CD4-positive, CD25-positive, alpha-beta regulatory T cell (primary cell): ENCODE measurements around the gene PODXL. TPM values are rescaled to one million over a fixed set of nuclear protein-coding genes. Genes with fewer than 3 reads are reported as not detected.
A peak's percentile ranks its signal among the peaks of the same experiment; 100 is the strongest.

Experiments
- ATAC-seq, 2 donors: fragments of 150-1000 bp; cut with Tn5 transposase; one replicate each; pipeline ENCODE4 v1.10.0; 2021; ENCODE audit warnings: low read depth in 2 of 2, moderate number of reproducible peaks in 2 of 2, moderate library complexity in 1 of 2
- DNase-seq, 3 donors: peaks; one replicate each; pipeline versions ENCODE4 v3.0.0 to v3.0.0-alpha.2; 2012 to 2022; ENCODE audit warnings: mixed read lengths in 1 of 3
- H3K27ac ChIP-seq: one replicate; pipeline ENCODE4 v1.7.0; 2013; ENCODE audit warnings: mild to moderate bottlenecking, low read length; ENCODE audit not compliant: insufficient read depth, poor library complexity, severe bottlenecking
- H3K27me3 ChIP-seq: one replicate; pipeline ENCODE4 v1.7.0; 2013; ENCODE audit warnings: low read length; ENCODE audit not compliant: control insufficient read depth, insufficient read depth
- H3K36me3 ChIP-seq: one replicate; pipeline ENCODE4 v1.7.0; 2013; ENCODE audit warnings: mild to moderate bottlenecking, low read length, moderate library complexity; ENCODE audit not compliant: control insufficient read depth, insufficient read depth
- H3K4me1 ChIP-seq: 2 replicates; pipeline ENCODE4 v1.7.0; 2013; ENCODE audit warnings: mild to moderate bottlenecking, low read length; ENCODE audit not compliant: insufficient read depth, control insufficient read depth, poor library complexity, severe bottlenecking
- H3K4me3 ChIP-seq: one replicate; pipeline ENCODE4 v1.7.0; 2013; ENCODE audit warnings: low read depth, mild to moderate bottlenecking, low read length, moderate library complexity
- H3K9me3 ChIP-seq, 2 experiments: 1 replicate in 1 of 2; 2 replicates in 1 of 2; pipeline ENCODE4 v1.7.0; 2013; ENCODE audit warnings: low read length in 2 of 2, mild to moderate bottlenecking in 1 of 2, moderate library complexity in 1 of 2; ENCODE audit not compliant: control insufficient read depth in 2 of 2
- H3K27ac Mint-ChIP-seq, 3 donors: one replicate each; pipeline ENCODE4 v1.8.0; 2020 to 2022; ENCODE audit warnings: mild to moderate bottlenecking in 3 of 3, mixed read lengths in 3 of 3, moderate library complexity in 2 of 3
- H3K27me3 Mint-ChIP-seq: one replicate; pipeline ENCODE4 v1.8.0; 2022; ENCODE audit warnings: mild to moderate bottlenecking, mixed read lengths
- H3K36me3 Mint-ChIP-seq: one replicate; pipeline ENCODE4 v1.8.0; 2020; ENCODE audit warnings: mixed read lengths
- H3K4me1 Mint-ChIP-seq, 4 donors: one replicate each; pipeline ENCODE4 v1.8.0; 2020 to 2022; ENCODE audit warnings: mixed read lengths in 4 of 4, mild to moderate bottlenecking in 1 of 4
- H3K4me3 Mint-ChIP-seq, 4 donors: one replicate each; pipeline ENCODE4 v1.8.0; 2020 to 2022; ENCODE audit warnings: mild to moderate bottlenecking in 4 of 4, mixed read lengths in 4 of 4, moderate library complexity in 3 of 4
- H3K9me3 Mint-ChIP-seq, 7 donors: one replicate each; pipeline ENCODE4 v1.8.0; 2020 to 2022; ENCODE audit warnings: mixed read lengths in 7 of 7, mild to moderate bottlenecking in 3 of 7, moderate library complexity in 2 of 7
- polyA plus RNA-seq, 4 donors: library from polyadenylated mRNA; unstranded; fragments of 300-500 nt; fragmentation: Illumina TruSeq; gene quantifications; one replicate each; pipeline ENCODE4 v1.2.3, GENCODE V29; 2021
- total RNA-seq: library from RNA; stranded (reverse); gene quantifications from one replicate; pipeline ENCODE4 v1.2.3, GENCODE V29; 2022

Gene PODXL
- total and polyA plus RNA-seq, 5 donors from 2014 or later, result 0.17 to 0.89 (median 0.34) TPM

DNA sequence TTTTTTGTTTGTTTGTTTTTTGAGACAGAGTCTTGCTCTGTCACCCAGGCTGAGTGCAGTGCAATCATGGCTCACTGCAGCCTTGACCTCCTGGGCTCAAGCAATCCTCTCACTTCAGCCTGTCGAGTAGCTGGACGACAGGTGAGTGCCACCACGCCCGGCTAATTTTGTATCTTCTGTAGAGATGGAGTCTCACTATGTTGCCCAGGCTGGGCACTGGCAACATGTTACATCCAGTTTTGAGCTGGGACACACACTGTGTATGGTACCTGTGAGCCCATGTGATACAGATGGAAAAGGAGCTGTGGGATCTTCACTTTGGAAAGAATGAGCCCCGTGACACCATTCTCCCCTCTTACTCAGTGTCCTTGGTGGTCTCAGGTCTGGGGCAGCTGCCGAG, 40.4 kb upstream of the PODXL start:
- Mint-ChIP-seq H3K9me3 (no peaks in the 10 kb centered on the region), H3K36me3 (no peaks in the 10 kb centered on the region), H3K27me3 (peaks cover 11% of the 10 kb centered on the region), H3K4me1 (no peaks in the 10 kb centered on the region), H3K4me3 (no peak overlapping the region), H3K27ac (no peak overlapping the region)
- H3K4me1 ChIP-seq, result no peaks in the 10 kb centered on the region
- ATAC-seq (no peak), DNase-seq (no peak)
- H3K4me3 ChIP-seq, result no peak overlapping the region
- no peak overlapping the region for H3K27ac ChIP-seq
- no peaks in the 10 kb centered on the region for H3K9me3 ChIP-seq
- H3K27me3 ChIP-seq, result no peaks in the 10 kb centered on the region
- no peaks in the 10 kb centered on the region for H3K36me3 ChIP-seq

DNA sequence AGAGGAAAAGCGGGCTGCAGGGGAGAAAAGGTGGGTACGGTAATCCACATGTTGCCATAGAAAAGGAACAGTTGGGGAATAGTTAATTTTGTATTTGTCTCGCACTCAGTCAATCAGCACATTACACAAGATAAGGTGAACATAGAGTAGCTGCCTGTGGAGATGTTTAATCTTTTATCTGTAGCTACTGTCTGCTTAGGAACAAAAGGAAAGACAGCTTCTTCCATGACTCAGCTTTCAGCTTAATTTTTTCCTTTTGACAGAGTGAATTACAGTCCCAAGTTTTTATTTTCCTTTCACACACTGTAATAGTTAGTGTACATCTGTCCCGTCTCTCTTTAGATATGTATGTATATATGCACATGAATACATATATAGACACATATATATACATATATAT, 39.3 kb upstream of the PODXL start:
- no peak overlapping the region for H3K4me3 ChIP-seq
- peaks cover 8% of the 10 kb centered on the region for H3K27me3 Mint-ChIP-seq
- ATAC-seq (no peak), DNase-seq (no peak)
- no peaks in the 10 kb centered on the region for H3K4me1 ChIP-seq
- no peaks in the 10 kb centered on the region for H3K27me3 ChIP-seq
- no peaks in the 10 kb centered on the region for H3K36me3 ChIP-seq
- no peak overlapping the region for H3K4me3 Mint-ChIP-seq
- no peaks in the 10 kb centered on the region for H3K4me1 Mint-ChIP-seq
- no peaks in the 10 kb centered on the region for H3K36me3 Mint-ChIP-seq
- H3K9me3 ChIP-seq, result no peaks in the 10 kb centered on the region
- no peak overlapping the region for H3K27ac Mint-ChIP-seq
- H3K27ac ChIP-seq, result no peak overlapping the region
- H3K9me3 Mint-ChIP-seq, result no peaks in the 10 kb centered on the region

DNA sequence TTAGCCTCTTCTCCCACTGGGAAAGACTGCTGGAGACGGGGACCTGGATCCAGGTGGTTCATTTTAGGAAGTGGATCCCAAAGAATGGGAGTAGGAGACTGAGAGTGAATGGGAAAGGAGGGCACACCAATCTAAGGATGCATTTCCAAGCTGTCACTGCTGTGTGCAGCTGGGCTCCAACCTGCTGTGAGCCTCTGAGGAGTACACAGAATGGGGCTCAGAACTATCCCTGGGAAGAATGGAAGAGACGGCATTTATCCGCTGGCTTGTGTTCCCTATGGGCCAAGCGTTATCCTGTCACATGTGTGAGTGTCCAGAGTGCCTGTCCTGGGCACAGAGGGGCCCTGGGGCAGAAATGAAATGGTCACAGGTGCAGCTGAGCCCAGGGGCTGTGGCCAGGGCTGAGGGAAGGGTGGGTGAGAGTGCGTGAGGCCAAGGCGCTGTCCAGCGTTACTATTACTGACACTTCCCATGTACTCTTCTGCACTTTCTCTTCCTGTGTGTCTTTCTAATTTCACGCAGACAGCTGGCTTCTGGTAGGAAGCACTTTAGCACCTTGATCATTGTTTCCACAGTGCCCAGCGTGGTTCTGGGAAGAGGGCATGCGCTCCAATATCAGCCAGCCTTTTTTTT, 35.4 kb upstream of the PODXL start:
- DNase-seq (no peak), ATAC-seq (no peak)
- Histone ChIP-seq H3K9me3 (no peaks in the 10 kb centered on the region), H3K4me3 (no peak overlapping the region), H3K27ac (no peak overlapping the region), H3K27me3 (no peaks in the 10 kb centered on the region), H3K36me3 (no peaks in the 10 kb centered on the region), H3K4me1 (no peaks in the 10 kb centered on the region)
- peaks cover 2% of the 10 kb centered on the region for H3K27me3 Mint-ChIP-seq
- no peaks in the 10 kb centered on the region for H3K4me1 Mint-ChIP-seq
- H3K4me3 Mint-ChIP-seq, result no peak overlapping the region
- no peaks in the 10 kb centered on the region for H3K9me3 Mint-ChIP-seq
- no peak overlapping the region for H3K27ac Mint-ChIP-seq
- H3K36me3 Mint-ChIP-seq, result no peaks in the 10 kb centered on the region

DNA sequence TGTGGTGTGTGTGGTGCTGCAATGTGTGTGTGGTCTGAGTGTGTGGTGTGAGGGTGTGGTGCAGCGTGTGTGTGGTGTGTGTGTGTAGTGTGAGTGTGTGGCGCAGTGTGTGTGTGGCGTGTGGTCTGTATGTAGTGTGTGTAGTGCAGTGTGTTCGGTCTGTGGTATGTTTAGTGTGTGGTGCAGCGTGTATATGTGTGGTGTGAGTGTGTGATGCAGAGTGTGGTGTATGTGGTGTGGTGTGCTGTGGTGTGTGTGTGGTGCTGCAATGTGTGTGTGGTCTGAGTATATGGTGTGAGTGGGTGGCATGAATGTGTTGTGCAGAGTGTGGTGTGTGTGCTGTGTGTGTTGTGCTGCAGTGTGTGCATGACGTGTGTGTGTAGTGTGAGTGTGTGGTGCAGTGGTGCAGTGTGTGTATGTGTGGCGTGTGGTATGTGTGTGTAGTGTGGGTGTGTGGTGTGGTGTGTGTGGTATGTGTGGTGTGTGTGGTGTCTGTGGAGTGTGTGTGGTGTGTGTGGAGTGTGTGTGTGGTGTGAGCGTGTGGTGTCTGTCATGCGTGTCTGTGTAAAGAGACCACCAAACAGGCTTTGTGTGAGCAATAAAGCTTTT, 31.0 kb upstream of the PODXL start:
- no peaks in the 10 kb centered on the region for H3K36me3 Mint-ChIP-seq
- no peaks in the 10 kb centered on the region for H3K4me1 Mint-ChIP-seq
- no peak overlapping the region for H3K27ac Mint-ChIP-seq
- H3K4me3 Mint-ChIP-seq, result no peak overlapping the region
- no peak overlapping the region for H3K4me3 ChIP-seq
- H3K36me3 ChIP-seq, result no peaks in the 10 kb centered on the region
- H3K9me3 ChIP-seq, result no peaks in the 10 kb centered on the region
- no peaks in the 10 kb centered on the region for H3K27me3 Mint-ChIP-seq
- DNase-seq (no peak), ATAC-seq (no peak)
- no peak overlapping the region for H3K27ac ChIP-seq
- H3K9me3 Mint-ChIP-seq, result no peaks in the 10 kb centered on the region
- no peaks in the 10 kb centered on the region for H3K27me3 ChIP-seq
- H3K4me1 ChIP-seq, result no peaks in the 10 kb centered on the region

DNA sequence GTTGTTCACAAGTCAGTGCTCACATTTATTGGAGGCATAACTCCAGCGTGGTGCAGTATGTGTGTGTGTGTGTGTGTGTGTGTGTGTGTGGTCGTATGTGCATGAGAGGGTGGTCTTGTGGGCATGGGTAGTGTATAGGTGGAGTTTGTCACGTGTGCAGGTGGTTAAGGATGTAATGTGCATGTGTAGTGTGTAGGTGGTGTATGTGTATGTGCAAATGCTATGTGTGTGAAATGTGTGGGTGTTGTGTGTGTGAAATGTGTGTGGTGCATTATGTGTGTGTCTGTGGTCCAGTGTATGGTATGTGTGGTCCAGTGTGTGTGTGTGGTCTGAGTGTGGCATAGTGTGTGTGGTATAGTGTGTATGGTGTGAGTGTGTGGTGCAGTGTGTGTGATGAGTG, 30.3 kb upstream of the PODXL start:
- Mint-ChIP-seq H3K27me3 (no peaks in the 10 kb centered on the region), H3K9me3 (no peaks in the 10 kb centered on the region), H3K27ac (no peak overlapping the region), H3K36me3 (no peaks in the 10 kb centered on the region), H3K4me3 (no peak overlapping the region), H3K4me1 (no peaks in the 10 kb centered on the region)
- no peak for ATAC-seq
- H3K9me3 ChIP-seq, result no peaks in the 10 kb centered on the region
- H3K27me3 ChIP-seq, result no peaks in the 10 kb centered on the region
- no peaks in the 10 kb centered on the region for H3K36me3 ChIP-seq
- H3K27ac ChIP-seq, result no peak overlapping the region
- H3K4me3 ChIP-seq, result no peak overlapping the region
- no peaks in the 10 kb centered on the region for H3K4me1 ChIP-seq
- DNase-seq, result no peak

DNA sequence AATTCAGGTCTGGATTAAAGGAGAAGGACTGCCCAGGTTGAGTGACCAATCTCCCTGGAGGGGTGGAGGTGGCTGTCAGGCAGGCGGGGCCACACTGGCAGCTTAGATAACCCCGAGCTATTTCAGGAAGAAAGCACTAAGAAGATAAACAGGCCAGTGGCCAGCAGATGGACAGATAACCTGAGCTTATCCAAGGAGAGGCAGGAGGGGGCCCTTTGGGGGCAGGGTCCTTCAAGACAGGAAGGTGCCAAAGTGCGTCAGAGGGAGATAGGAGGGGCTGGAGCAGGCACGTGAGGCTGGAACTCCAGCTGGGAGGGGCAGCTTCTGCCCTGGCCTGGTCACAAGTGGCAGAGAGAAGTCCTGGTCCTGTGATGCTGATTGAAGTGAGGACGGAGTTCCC, 29.8 kb upstream of the PODXL start:
- no peak overlapping the region for H3K4me3 ChIP-seq
- ATAC-seq (no peak), DNase-seq (no peak)
- Mint-ChIP-seq H3K9me3 (no peaks in the 10 kb centered on the region), H3K27me3 (no peaks in the 10 kb centered on the region), H3K36me3 (no peaks in the 10 kb centered on the region), H3K27ac (peak overlapping the region in 1 of 3 donors; percentile 72), H3K4me1 (no peaks in the 10 kb centered on the region), H3K4me3 (no peak overlapping the region)
- no peaks in the 10 kb centered on the region for H3K36me3 ChIP-seq
- no peaks in the 10 kb centered on the region for H3K9me3 ChIP-seq
- H3K27me3 ChIP-seq, result no peaks in the 10 kb centered on the region
- H3K27ac ChIP-seq, result no peak overlapping the region
- no peaks in the 10 kb centered on the region for H3K4me1 ChIP-seq

DNA sequence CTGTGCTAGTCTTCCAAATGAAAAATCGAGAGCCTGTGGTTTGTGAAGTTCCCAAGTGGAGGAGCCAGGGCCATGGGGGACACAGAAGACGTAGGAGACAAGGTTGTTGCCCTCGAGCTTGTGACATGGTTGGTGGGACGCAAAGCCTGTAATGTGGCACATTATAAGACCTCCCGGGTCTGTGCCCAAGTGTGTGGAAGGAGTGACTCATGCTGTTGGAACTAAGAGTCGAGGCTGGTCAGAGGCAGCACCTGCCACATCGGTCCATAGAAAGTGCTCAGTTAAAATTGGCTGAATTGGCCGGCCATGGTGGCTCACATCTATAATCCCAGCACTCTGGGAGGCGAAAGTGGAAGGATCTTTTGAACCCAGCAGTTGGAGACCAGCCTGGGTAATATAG, 27.0 kb upstream of the PODXL start:
- Mint-ChIP-seq H3K9me3 (no peaks in the 10 kb centered on the region), H3K36me3 (no peaks in the 10 kb centered on the region), H3K4me3 (no peak overlapping the region), H3K4me1 (no peaks in the 10 kb centered on the region), H3K27me3 (peaks cover 5% of the 10 kb centered on the region), H3K27ac (no peak overlapping the region)
- ATAC-seq, result no peak
- Histone ChIP-seq H3K4me3 (no peak overlapping the region), H3K27ac (no peak overlapping the region), H3K36me3 (no peaks in the 10 kb centered on the region), H3K27me3 (no peaks in the 10 kb centered on the region), H3K9me3 (no peaks in the 10 kb centered on the region), H3K4me1 (no peaks in the 10 kb centered on the region)
- no peak for DNase-seq
